Nephron progenitor cell (in vitro differentiated cells): Measurements from ENCODE around the gene PIK3CB.

Experiments
- DNase-seq: peaks from one replicate; pipeline ENCODE4 v3.0.0; 2021
- H3K27ac Mint-ChIP-seq: 2 replicates; pipeline ENCODE4 v1.8.0; 2021; ENCODE audit warnings: mild to moderate bottlenecking, moderate library complexity, mixed read lengths
- H3K27me3 Mint-ChIP-seq: 2 replicates; pipeline ENCODE4 v1.8.0; 2021; ENCODE audit warnings: mild to moderate bottlenecking, low read depth, mixed read lengths; ENCODE audit not compliant: poor library complexity
- H3K36me3 Mint-ChIP-seq: 2 replicates; pipeline ENCODE4 v1.8.0; 2021; ENCODE audit warnings: low read depth, mixed read lengths
- H3K4me1 Mint-ChIP-seq: 2 replicates; pipeline ENCODE4 v1.8.0; 2021; ENCODE audit warnings: mixed read lengths
- H3K4me3 Mint-ChIP-seq: 2 replicates; pipeline ENCODE4 v1.8.0; 2021; ENCODE audit warnings: mild to moderate bottlenecking, moderate library complexity, mixed read lengths
- H3K9me3 Mint-ChIP-seq: 2 replicates; pipeline ENCODE4 v1.8.0; 2021; ENCODE audit warnings: mild to moderate bottlenecking, moderate library complexity, mixed read lengths
- CTCF ChIP-seq: fragments of 200-600 bp; sonication (generic); IDR thresholded peaks from 2 replicates; pipeline ENCODE4 v1.5.0; 2021; ENCODE audit warnings: antibody characterized with exemption

PIK3CB gene

GRCh38 chr3:138640537-138640936 is 194.2 kb downstream of the PIK3CB start:
- no peak overlapping the region for H3K27ac Mint-ChIP-seq
- no peak overlapping the region for H3K4me3 Mint-ChIP-seq
- no peak for TF ChIP-seq CTCF
- H3K36me3 Mint-ChIP-seq, result peaks cover 64% of the 10 kb centered on the region
- H3K4me1 Mint-ChIP-seq, result no peaks in the 10 kb centered on the region
- peaks cover 67% of the 10 kb centered on the region for H3K9me3 Mint-ChIP-seq
- H3K27me3 Mint-ChIP-seq, result peaks cover 8% of the 10 kb centered on the region
- DNase-seq, result no peak

- no peak overlapping the region for H3K4me3 Mint-ChIP-seq
Measured at GRCh38 chr3:138638641-138639040, 196.1 kb downstream of the PIK3CB start.

GRCh38 chr3:138629526-138629925 is 205.2 kb downstream of the PIK3CB start:
- Mint-ChIP-seq H3K27me3 (no peaks in the 10 kb centered on the region), H3K4me3 (no peak overlapping the region), H3K9me3 (no peaks in the 10 kb centered on the region), H3K36me3 (peaks cover 35% of the 10 kb centered on the region), H3K4me1 (no peaks in the 10 kb centered on the region), H3K27ac (no peak overlapping the region)
- TF ChIP-seq CTCF, result no peak
- DNase-seq, result no peak

More at GRCh38 chr3:138638641-138639040, 196.1 kb downstream of the PIK3CB start:
- peaks cover 57% of the 10 kb centered on the region for H3K36me3 Mint-ChIP-seq
- H3K27me3 Mint-ChIP-seq, result peaks cover 3% of the 10 kb centered on the region
- H3K9me3 Mint-ChIP-seq, result peaks cover 48% of the 10 kb centered on the region
- no peak for DNase-seq
- H3K27ac Mint-ChIP-seq, result no peak overlapping the region
- no peaks in the 10 kb centered on the region for H3K4me1 Mint-ChIP-seq
- no peak for TF ChIP-seq CTCF

- Mint-ChIP-seq H3K27me3 (no peaks in the 10 kb centered on the region), H3K36me3 (peaks cover 30% of the 10 kb centered on the region), H3K4me1 (no peaks in the 10 kb centered on the region), H3K27ac (no peak overlapping the region), H3K9me3 (no peaks in the 10 kb centered on the region), H3K4me3 (no peak overlapping the region)
- no peak for DNase-seq
- no peak for TF ChIP-seq CTCF
Measured at GRCh38 chr3:138625707-138626365, 208.9 kb downstream of the PIK3CB start.

GRCh38 chr3:138624518-138624917 is 210.2 kb downstream of the PIK3CB start:
- no peaks in the 10 kb centered on the region for H3K4me1 Mint-ChIP-seq
- no peak for TF ChIP-seq CTCF
- no peaks in the 10 kb centered on the region for H3K27me3 Mint-ChIP-seq
- DNase-seq, result no peak
- no peak overlapping the region for H3K27ac Mint-ChIP-seq
- no peak overlapping the region for H3K4me3 Mint-ChIP-seq
- H3K9me3 Mint-ChIP-seq, result no peaks in the 10 kb centered on the region
- peaks cover 30% of the 10 kb centered on the region for H3K36me3 Mint-ChIP-seq

- Mint-ChIP-seq H3K27ac (no peak overlapping the region), H3K36me3 (peaks cover 13% of the 10 kb centered on the region), H3K27me3 (no peaks in the 10 kb centered on the region), H3K9me3 (no peaks in the 10 kb centered on the region), H3K4me3 (no peak overlapping the region), H3K4me1 (no peaks in the 10 kb centered on the region)
- no peak for DNase-seq
- no peak for TF ChIP-seq CTCF
Measured at GRCh38 chr3:138620431-138620830, 214.3 kb downstream of the PIK3CB start.
